Measurements from ENCODE around the gene DIPK2B. TPM values are rescaled to one million over a fixed set of nuclear protein-coding genes. Genes with fewer than 3 reads are reported as not detected.

Gene DIPK2B
- total RNA-seq, 1 donor from 2014 or later = not detected

DNA sequence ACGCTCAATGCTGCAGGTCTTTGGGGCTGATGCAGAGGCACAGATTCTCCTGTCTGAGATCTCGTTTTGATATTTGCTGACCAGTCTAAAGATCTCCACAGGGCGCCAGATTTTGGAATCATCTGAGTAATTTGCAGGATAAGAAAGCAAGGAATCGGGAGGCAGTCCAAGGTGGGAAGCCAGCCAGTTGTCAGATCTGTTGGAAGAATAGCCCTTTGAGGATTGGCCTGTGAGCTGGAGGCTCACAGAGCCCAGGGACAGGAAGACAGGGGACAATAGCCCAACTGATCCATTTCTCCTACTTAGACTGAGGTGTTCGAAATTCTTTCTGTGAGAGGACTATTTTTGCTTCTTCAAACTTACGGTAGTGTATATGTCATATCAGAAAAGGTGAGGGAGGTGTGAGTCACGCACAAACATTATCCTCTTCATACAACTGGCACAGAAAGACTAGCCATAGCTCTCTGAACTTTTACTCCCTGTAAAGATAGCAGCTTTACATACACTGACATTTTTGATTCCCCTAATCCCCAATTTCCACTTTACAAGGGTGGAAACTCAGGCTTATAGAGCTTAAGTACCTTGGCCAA lies 8.8 kb downstream of the DIPK2B start:
- Mint-ChIP-seq H3K9me3 (no peaks in the 10 kb centered on the region), H3K27ac (no peak overlapping the region), H3K36me3 (ENCODE audit: low read depth) (no peaks in the 10 kb centered on the region), H3K27me3 (ENCODE audit: low read depth) (no peaks in the 10 kb centered on the region), H3K4me1 (ENCODE audit: low read depth) (peaks cover 15% of the 10 kb centered on the region), H3K4me3 (ENCODE audit: low read depth) (no peak overlapping the region)
- intact Hi-C loops (cut with micrococcal nuclease) = no loop called here
- DNase-seq (ENCODE audit: low spot score) = no peak

DNA sequence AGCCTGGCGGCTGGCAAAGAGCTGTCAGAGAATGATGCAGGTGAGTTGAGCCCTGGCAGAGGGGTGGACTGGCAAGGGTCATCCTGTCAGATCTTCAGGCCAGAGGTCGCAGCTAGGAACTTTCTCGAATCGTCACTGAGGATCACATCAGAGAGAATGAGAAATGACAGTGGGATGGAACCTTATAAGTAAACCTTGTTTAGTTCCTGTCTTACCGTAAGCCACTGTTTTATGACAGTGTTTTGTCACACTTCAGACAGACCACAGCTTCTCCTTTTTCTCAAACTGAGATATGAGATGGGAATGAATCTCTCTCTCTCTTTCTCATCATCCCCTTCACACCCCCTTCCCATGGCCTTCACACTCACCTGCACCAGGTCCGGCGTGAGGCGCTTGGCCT lies 9.3 kb downstream of the DIPK2B start:
- H3K36me3 Mint-ChIP-seq (ENCODE audit: low read depth) = no peaks in the 10 kb centered on the region
- no peak overlapping the region for H3K27ac Mint-ChIP-seq
- intact Hi-C loops (cut with micrococcal nuclease) = no loop called here
- no peaks in the 10 kb centered on the region for H3K9me3 Mint-ChIP-seq
- no peak overlapping the region for H3K4me3 Mint-ChIP-seq (ENCODE audit: low read depth)
- no peak for DNase-seq (ENCODE audit: low spot score)
- no peaks in the 10 kb centered on the region for H3K27me3 Mint-ChIP-seq (ENCODE audit: low read depth)
- H3K4me1 Mint-ChIP-seq (ENCODE audit: low read depth) = peaks cover 18% of the 10 kb centered on the region

DNA sequence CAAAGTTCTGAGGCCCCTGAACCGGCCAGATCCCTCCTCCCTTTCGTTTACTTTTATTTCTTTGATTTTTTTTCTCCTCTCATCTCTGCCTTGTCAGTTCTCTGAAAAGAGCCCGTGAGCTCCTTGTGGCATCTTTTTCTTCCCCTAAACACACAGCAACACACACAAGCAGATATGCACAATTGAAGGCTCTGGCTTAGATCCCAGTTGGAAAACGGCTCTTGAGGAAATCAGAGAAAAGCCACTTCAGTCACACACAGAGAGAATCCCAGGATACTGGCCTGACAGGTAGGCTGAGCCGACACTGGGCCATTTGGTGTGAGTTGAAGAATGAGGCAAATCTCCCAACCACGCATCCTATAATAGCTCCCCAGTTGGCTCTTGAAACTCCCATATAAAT lies 12.9 kb downstream of the DIPK2B start:
- H3K36me3 Mint-ChIP-seq (ENCODE audit: low read depth) = no peaks in the 10 kb centered on the region
- no peak for DNase-seq (ENCODE audit: low spot score)
- H3K27me3 Mint-ChIP-seq (ENCODE audit: low read depth) = no peaks in the 10 kb centered on the region
- H3K4me3 Mint-ChIP-seq (ENCODE audit: low read depth) = peak overlapping the region; percentile 85
- H3K4me1 Mint-ChIP-seq (ENCODE audit: low read depth) = peaks cover 18% of the 10 kb centered on the region
- H3K9me3 Mint-ChIP-seq = no peaks in the 10 kb centered on the region
- intact Hi-C loops (cut with micrococcal nuclease) = no loop called here
- H3K27ac Mint-ChIP-seq = no peak overlapping the region

DNA sequence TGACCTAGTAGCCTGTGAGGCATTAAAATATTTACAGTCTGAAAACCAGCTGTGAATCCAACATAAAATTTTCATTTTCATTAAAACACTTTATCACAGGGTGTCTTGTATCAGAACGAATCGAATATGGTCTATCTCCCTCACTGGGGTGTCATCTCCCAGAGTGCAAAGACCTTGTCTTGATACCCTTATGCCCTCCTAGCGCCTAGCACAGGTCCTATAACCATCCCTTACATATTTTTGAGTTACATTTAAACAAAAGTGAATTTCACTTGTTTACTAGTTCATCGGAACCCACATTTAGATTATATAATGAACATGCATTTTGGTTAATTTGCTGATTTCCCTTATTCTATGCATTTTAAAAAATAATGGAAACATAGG lies 14.0 kb downstream of the DIPK2B start:
- intact Hi-C loops (cut with micrococcal nuclease) = no loop called here
- H3K4me1 Mint-ChIP-seq (ENCODE audit: low read depth) = peaks cover 14% of the 10 kb centered on the region
- no peaks in the 10 kb centered on the region for H3K36me3 Mint-ChIP-seq (ENCODE audit: low read depth)
- no peaks in the 10 kb centered on the region for H3K9me3 Mint-ChIP-seq
- no peaks in the 10 kb centered on the region for H3K27me3 Mint-ChIP-seq (ENCODE audit: low read depth)
- peak overlapping the region; percentile 85 for H3K4me3 Mint-ChIP-seq (ENCODE audit: low read depth)
- no peak for DNase-seq (ENCODE audit: low spot score)
- no peak overlapping the region for H3K27ac Mint-ChIP-seq

DNA sequence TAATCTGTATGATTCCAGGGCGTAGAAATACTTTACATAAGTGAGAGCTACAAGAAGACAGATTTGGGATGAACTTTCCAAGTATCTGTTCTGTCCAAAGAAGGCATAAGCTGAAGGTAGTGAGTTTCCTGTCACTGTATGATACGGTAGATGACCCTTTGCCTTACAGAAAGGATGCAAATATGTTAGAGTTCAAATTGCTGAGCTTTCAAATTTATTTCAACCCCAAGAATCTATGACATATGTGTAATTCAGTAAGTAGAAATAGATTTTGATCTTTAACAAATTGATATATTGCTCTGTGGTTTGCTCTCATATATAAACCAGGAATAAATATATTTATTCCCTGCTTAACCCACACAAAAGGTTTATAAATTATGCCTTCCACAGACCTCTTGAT lies 16.5 kb downstream of the DIPK2B start:
- DNase-seq (ENCODE audit: low spot score) = no peak
- Mint-ChIP-seq H3K4me1 (ENCODE audit: low read depth) (peaks cover 10% of the 10 kb centered on the region), H3K4me3 (ENCODE audit: low read depth) (no peak overlapping the region), H3K27me3 (ENCODE audit: low read depth) (no peaks in the 10 kb centered on the region), H3K36me3 (ENCODE audit: low read depth) (no peaks in the 10 kb centered on the region), H3K9me3 (peaks cover 4% of the 10 kb centered on the region), H3K27ac (no peak overlapping the region)
- intact Hi-C loops (cut with micrococcal nuclease) = no loop called here

DNA sequence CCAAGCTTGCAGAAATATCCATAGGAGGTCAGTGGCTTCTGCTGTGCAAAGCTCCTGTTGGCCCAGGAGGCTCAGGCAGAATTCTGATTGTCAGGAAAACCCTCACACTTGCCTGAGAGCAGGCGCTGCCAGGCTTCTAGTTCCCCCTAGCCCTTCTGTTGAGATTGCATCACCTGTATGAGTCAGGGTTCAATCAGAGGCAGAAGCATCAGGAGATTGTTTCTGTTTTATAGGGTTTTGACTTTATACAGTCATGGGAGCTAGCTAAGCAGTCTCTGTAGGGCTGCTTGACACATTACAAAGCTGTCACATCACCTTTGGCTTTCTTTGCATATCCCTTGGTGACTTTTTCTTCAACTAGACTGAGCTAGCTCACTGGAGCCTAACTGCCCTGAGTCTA lies 27.8 kb downstream of the DIPK2B start:
- Mint-ChIP-seq H3K27ac (no peak overlapping the region), H3K36me3 (ENCODE audit: low read depth) (no peaks in the 10 kb centered on the region), H3K27me3 (ENCODE audit: low read depth) (no peaks in the 10 kb centered on the region), H3K9me3 (no peaks in the 10 kb centered on the region), H3K4me1 (ENCODE audit: low read depth) (no peaks in the 10 kb centered on the region), H3K4me3 (ENCODE audit: low read depth) (no peak overlapping the region)
- intact Hi-C loops (cut with micrococcal nuclease) = no loop called here
- no peak for DNase-seq (ENCODE audit: low spot score)

DNA sequence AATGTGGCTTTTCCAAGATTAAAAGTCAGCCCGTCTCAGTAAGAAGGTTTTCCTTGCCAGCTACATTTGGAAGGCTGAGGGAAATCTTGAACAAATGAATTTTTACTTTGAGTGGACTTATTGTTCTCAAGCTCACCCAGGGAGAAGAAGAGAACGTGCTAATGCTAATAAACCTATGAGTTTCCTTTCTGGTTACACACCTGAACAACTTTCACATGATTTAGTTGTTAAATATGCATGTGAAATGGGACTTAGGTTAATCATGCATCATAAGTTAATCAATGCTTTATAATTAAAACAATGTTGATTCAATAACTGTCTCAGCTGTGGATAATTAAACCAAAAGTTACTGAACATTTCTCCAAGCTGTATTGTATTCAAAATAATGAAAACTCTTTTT lies 33.9 kb downstream of the DIPK2B start:
- no peak for DNase-seq (ENCODE audit: low spot score)
- Mint-ChIP-seq H3K27me3 (ENCODE audit: low read depth) (no peaks in the 10 kb centered on the region), H3K36me3 (ENCODE audit: low read depth) (no peaks in the 10 kb centered on the region), H3K27ac (no peak overlapping the region), H3K4me1 (ENCODE audit: low read depth) (no peaks in the 10 kb centered on the region), H3K9me3 (no peaks in the 10 kb centered on the region), H3K4me3 (ENCODE audit: low read depth) (no peak overlapping the region)
- intact Hi-C loops (cut with micrococcal nuclease) = no loop called here

DNA sequence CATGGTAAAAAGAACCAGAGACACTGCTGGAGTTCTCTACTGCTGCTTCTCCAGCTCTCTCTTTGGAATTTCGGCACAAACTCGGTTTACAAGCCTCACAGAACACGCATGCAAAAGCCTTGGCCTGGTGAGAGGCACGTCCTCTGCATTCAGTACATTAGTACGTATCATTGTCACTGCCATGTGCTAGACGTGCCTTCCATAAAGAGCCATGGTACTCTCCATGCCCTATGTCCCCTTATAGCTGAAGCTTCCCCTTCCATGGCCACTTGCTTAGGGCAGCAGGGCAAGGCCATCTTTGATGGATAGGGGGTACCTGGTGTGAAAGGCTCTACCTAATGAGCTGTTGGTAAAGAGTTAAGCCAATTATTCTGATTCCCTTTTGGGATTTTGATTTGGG lies 35.0 kb downstream of the DIPK2B start:
- no peak overlapping the region for H3K27ac Mint-ChIP-seq
- no peaks in the 10 kb centered on the region for H3K4me1 Mint-ChIP-seq (ENCODE audit: low read depth)
- intact Hi-C loops (cut with micrococcal nuclease) = no loop called here
- H3K4me3 Mint-ChIP-seq (ENCODE audit: low read depth) = no peak overlapping the region
- DNase-seq (ENCODE audit: low spot score) = no peak
- no peaks in the 10 kb centered on the region for H3K27me3 Mint-ChIP-seq (ENCODE audit: low read depth)
- H3K36me3 Mint-ChIP-seq (ENCODE audit: low read depth) = no peaks in the 10 kb centered on the region
- H3K9me3 Mint-ChIP-seq = no peaks in the 10 kb centered on the region

DNA sequence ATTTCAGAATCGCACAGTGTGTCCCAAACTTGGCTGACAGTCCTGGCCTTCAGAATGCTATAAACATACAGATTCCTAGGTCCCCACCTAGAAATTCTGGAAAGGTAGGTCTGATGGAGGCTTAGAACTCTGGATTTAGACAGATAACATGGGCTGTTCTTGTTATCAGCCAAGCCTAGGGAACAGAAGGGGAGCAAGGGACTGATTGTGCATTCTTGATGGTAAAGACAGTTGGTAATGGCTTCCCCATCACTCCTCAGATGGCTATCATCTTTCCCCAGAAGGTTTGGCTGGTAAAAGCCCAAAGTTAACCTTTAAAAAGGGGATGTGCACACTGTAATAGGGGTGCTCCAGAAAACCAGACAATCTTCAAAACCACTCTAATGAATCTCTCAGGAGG lies 35.7 kb downstream of the DIPK2B start:
- intact Hi-C loops (cut with micrococcal nuclease) = no loop called here
- no peak overlapping the region for H3K27ac Mint-ChIP-seq
- no peaks in the 10 kb centered on the region for H3K36me3 Mint-ChIP-seq (ENCODE audit: low read depth)
- no peaks in the 10 kb centered on the region for H3K9me3 Mint-ChIP-seq
- no peaks in the 10 kb centered on the region for H3K4me1 Mint-ChIP-seq (ENCODE audit: low read depth)
- no peak for DNase-seq (ENCODE audit: low spot score)
- H3K4me3 Mint-ChIP-seq (ENCODE audit: low read depth) = no peak overlapping the region
- H3K27me3 Mint-ChIP-seq (ENCODE audit: low read depth) = no peaks in the 10 kb centered on the region

DNA sequence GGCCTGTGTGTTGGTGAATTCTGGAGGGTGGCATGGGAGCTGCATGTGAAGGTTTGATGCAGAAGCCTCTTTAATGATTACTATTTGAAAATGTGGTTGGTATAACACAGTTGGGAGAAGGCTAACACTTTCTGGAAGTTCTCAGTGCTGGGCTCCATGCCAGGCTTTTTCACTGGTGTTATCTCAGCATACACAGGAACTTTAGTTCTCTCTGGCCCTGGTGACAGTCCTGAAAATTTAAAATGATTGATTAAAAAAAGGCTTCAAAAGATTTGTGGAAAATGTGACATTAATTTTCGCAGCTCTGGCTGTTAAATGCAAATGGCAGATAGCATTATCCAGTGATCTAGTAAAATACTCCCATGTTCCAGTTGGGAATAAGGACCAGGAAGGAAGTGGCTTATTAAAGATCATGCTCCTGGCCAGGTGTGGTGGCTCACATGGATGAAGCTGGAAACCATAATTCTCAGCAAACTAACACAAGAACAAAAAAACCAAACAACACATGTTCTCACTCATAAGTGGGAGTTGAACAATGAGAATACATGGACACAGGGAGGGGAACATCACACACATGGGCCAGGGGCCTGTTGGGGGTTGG lies 36.6 kb downstream of the DIPK2B start:
- no peak overlapping the region for H3K27ac Mint-ChIP-seq
- no peaks in the 10 kb centered on the region for H3K4me1 Mint-ChIP-seq (ENCODE audit: low read depth)
- intact Hi-C loops (cut with micrococcal nuclease) = no loop called here

DNA sequence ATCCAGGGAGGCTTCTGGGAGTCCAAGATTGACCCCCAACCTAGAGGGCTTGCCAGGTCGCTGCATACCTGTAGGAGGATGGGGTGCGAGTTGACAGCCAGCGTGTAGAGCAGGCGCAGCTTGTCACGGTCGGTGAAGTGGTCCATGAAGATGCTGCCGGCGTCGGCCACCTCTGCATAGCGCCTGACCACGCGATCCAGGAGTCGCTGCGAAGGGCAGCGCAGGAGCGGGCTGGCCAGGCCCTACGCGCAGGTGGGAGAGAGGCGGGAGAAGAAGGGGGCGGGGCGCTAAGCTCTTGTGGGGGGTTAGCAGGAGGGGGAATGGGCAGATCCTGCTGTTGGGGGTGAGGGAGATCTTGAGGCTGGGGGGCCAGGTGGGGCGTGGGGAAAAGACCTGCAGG lies 43.0 kb downstream of the DIPK2B start:
- DNase-seq (ENCODE audit: low spot score) = no peak
- H3K4me1 Mint-ChIP-seq (ENCODE audit: low read depth) = no peaks in the 10 kb centered on the region
- no peaks in the 10 kb centered on the region for H3K36me3 Mint-ChIP-seq (ENCODE audit: low read depth)
- no peaks in the 10 kb centered on the region for H3K27me3 Mint-ChIP-seq (ENCODE audit: low read depth)
- intact Hi-C loops (cut with micrococcal nuclease) = no loop called here
- H3K4me3 Mint-ChIP-seq (ENCODE audit: low read depth) = no peak overlapping the region
- H3K27ac Mint-ChIP-seq = no peak overlapping the region
- no peaks in the 10 kb centered on the region for H3K9me3 Mint-ChIP-seq

More for the DNA sequence above, 36.6 kb downstream of the DIPK2B start:
- no peaks in the 10 kb centered on the region for H3K9me3 Mint-ChIP-seq
- no peak overlapping the region for H3K4me3 Mint-ChIP-seq (ENCODE audit: low read depth)
- H3K27me3 Mint-ChIP-seq (ENCODE audit: low read depth) = no peaks in the 10 kb centered on the region
- H3K36me3 Mint-ChIP-seq (ENCODE audit: low read depth) = no peaks in the 10 kb centered on the region
- no peak for DNase-seq (ENCODE audit: low spot score)

DNA sequence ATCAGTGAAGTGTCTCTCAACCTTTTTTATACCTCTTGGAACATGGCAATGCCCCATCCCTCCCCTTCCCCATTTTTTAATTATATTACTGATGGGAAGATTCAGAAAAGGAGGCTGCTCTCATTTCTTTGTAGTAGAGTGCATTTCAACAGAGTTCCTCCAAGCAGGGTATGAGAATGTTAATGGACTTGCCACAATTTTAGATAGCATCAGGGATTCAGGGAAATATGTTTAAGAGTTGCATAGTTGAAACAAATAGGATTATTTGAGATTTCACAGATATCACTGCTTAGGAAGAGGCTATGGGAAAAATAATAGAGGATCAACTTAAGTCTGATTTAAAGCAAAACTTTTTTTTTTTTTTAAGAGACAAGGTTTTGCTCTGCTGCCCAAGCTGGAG lies 46.2 kb downstream of the DIPK2B start:
- no peaks in the 10 kb centered on the region for H3K9me3 Mint-ChIP-seq
- intact Hi-C loops (cut with micrococcal nuclease) = no loop called here
- H3K4me1 Mint-ChIP-seq (ENCODE audit: low read depth) = no peaks in the 10 kb centered on the region
- no peak overlapping the region for H3K27ac Mint-ChIP-seq
- H3K36me3 Mint-ChIP-seq (ENCODE audit: low read depth) = no peaks in the 10 kb centered on the region
- no peak overlapping the region for H3K4me3 Mint-ChIP-seq (ENCODE audit: low read depth)
- H3K27me3 Mint-ChIP-seq (ENCODE audit: low read depth) = no peaks in the 10 kb centered on the region
- no peak for DNase-seq (ENCODE audit: low spot score)

DNA sequence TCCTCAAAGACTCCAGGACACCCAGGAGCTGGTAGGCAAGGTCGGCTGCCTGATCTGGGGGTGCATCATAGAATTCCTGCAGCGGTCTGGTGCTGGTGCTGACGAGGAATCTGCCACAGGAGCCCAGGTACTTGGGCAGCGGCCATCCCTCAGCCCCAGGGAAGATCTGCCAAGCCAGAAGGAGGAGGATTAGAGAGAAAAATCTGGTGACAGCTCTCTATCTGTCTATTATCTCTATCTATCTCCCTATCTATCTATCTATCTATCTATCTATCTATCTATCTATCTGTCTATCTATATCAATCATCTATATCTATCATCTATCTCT lies 46.7 kb downstream of the DIPK2B start:
- Mint-ChIP-seq H3K27me3 (ENCODE audit: low read depth) (no peaks in the 10 kb centered on the region), H3K4me1 (ENCODE audit: low read depth) (no peaks in the 10 kb centered on the region), H3K4me3 (ENCODE audit: low read depth) (no peak overlapping the region), H3K36me3 (ENCODE audit: low read depth) (no peaks in the 10 kb centered on the region), H3K27ac (no peak overlapping the region), H3K9me3 (no peaks in the 10 kb centered on the region)
- intact Hi-C loops (cut with micrococcal nuclease) = no loop called here
- no peak for DNase-seq (ENCODE audit: low spot score)
